Neural progenitor cell (in vitro differentiated cells): Measurements from ENCODE around the gene NRCAM.

Experiments
- CTCF ChIP-seq: fragments of 200-600 bp; sonication (generic); IDR thresholded peaks from 2 replicates; pipeline ENCODE4 v1.5.1; 2017; ENCODE audit warnings: antibody characterized with exemption, mild to moderate bottlenecking
- EZH2 ChIP-seq: fragments of 200-600 bp; sonication (generic); IDR thresholded peaks from 2 replicates; pipeline ENCODE4 v1.6.1; 2017; ENCODE audit warnings: antibody characterized with exemption, mild to moderate bottlenecking, moderate library complexity
- EZH2phosphoT487 ChIP-seq: fragments of 200-600 bp; sonication (generic); IDR thresholded peaks from 2 replicates; pipeline ENCODE4 v1.6.1; 2017; ENCODE audit warnings: antibody characterized with exemption

- TF ChIP-seq CTCF (no peak), EZH2 (no peak), EZH2phosphoT487 (no peak)
Observed at GRCh38 chr7:108289852-108290251, 166.4 kb downstream of the NRCAM start.
